Measurements from ENCODE around the gene DNAJB11.

Gene DNAJB11

DNA sequence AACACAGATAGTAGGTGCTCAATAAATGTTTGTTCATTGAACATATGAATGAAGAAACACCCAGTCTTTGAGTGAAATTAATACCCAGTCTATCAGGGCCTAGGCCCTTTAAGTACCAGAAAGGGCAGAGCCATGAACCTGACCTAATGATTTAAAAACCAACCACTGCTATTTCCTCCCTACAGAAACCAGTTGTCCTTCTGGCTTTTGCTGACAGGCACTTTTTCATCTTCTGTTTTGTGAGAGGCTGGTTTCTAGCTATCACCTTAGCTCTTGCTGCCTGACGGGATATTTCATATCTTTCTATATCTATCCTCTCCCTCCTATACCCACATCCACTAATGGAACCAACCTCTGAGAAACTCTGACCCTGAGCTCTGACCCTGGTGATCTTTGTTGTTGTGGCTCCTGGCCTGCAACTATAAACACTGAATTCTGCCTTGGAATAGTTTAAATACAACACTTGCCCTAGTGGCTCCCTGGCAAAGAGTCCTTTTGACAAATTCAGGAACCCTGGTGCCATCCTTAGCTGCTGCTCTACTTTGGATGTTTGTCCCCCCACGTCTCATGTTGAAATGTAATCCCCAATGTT lies 38.2 kb downstream of the DNAJB11 start:
- Histone ChIP-seq H3K4me1 (ENCODE audit: control insufficient read depth, insufficient read depth, low read length) (no peaks in the 10 kb centered on the region), H3K27ac (ENCODE audit: low read length) (no peak overlapping the region), H3K27me3 (ENCODE audit: control insufficient read depth, insufficient read depth, low read length) (no peaks in the 10 kb centered on the region), H3K4me3 (ENCODE audit: low read length) (no peak overlapping the region), H3K9me3 (ENCODE audit: control insufficient read depth, insufficient read depth, low read length) (no peaks in the 10 kb centered on the region), H3K36me3 (ENCODE audit: control insufficient read depth, insufficient read depth, low read length) (no peaks in the 10 kb centered on the region)
- WGBS (ENCODE audit: insufficient coverage, insufficient read length), result no CpG with 5 or more reads among the region's 2 CpGs
- DNase-seq (ENCODE audit: low read depth, low spot score), result no peak

DNA sequence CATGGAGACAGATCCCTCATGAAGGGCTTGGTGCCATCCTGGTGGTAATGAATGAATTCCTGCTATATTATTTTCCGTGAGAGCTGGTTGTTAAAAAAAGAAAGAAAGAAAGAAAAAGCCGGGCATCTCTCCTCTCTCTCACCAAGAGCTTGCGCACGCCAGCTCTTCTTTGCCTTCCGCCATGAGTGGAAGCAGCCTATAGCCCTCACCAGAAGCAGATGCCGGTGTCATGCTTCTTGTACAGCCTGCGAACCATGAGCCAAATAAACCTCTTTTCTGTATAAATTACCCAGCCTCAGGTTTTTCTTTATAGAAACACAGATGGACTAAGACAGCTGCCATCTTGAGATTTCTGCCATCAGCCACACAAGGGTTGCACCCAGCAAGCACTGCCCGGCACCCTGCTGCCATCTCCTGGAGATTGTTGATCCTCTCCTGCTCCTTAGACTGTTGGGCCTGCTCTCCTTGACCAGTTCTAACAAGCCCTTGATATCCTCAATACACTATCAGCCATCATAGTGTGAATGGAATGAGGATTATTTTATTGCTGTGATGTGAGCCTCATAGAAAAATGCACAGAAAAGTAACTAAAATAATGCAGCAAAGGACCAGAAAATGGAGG lies 38.8 kb downstream of the DNAJB11 start:
- no CpG with 5 or more reads among the region's 8 CpGs for whole genome bisulfite sequencing (ENCODE audit: insufficient coverage, insufficient read length)
- Histone ChIP-seq H3K27ac (ENCODE audit: low read length) (no peak overlapping the region), H3K27me3 (ENCODE audit: control insufficient read depth, insufficient read depth, low read length) (no peaks in the 10 kb centered on the region), H3K4me3 (ENCODE audit: low read length) (no peak overlapping the region), H3K4me1 (ENCODE audit: control insufficient read depth, insufficient read depth, low read length) (no peaks in the 10 kb centered on the region), H3K36me3 (ENCODE audit: control insufficient read depth, insufficient read depth, low read length) (no peaks in the 10 kb centered on the region), H3K9me3 (ENCODE audit: control insufficient read depth, insufficient read depth, low read length) (no peaks in the 10 kb centered on the region)
- DNase-seq (ENCODE audit: low read depth, low spot score), result no peak

- peaks cover 2% of the 10 kb centered on the region; the same call in 1 of the 2 replicates for H3K4me1 ChIP-seq (ENCODE audit: control insufficient read depth, insufficient read depth, low read length)
- no peak for DNase-seq (ENCODE audit: low read depth, low spot score)
- no peaks in the 10 kb centered on the region for H3K36me3 ChIP-seq (ENCODE audit: control insufficient read depth, insufficient read depth, low read length)
- no peak overlapping the region for H3K4me3 ChIP-seq (ENCODE audit: low read length)
- no CpG with 5 or more reads among the region's 5 CpGs for WGBS (ENCODE audit: insufficient coverage, insufficient read length)
- H3K27me3 ChIP-seq (ENCODE audit: control insufficient read depth, insufficient read depth, low read length), result no peaks in the 10 kb centered on the region
- H3K9me3 ChIP-seq (ENCODE audit: control insufficient read depth, insufficient read depth, low read length), result no peaks in the 10 kb centered on the region
- no peak overlapping the region for H3K27ac ChIP-seq (ENCODE audit: low read length)
These were observed 41.5 kb downstream of the DNAJB11 start for GRCh38 chr3:186612065-186612464.

GRCh38 chr3:186612721-186613636 lies 42.5 kb downstream of the DNAJB11 start, which contains the start of gene AHSG:
TSS of gene AHSG (plus strand) at chr3:186613060. CDS start at chr3:186613142, 82 bp downstream.
- H3K36me3 ChIP-seq (ENCODE audit: control insufficient read depth, insufficient read depth, low read length), result no peaks in the 10 kb centered on the region
- H3K9me3 ChIP-seq (ENCODE audit: control insufficient read depth, insufficient read depth, low read length), result no peaks in the 10 kb centered on the region
- H3K4me1 ChIP-seq (ENCODE audit: control insufficient read depth, insufficient read depth, low read length), result peaks cover 6% of the 10 kb centered on the region; the same call in 1 of the 2 replicates
- no peak within 1 kb of the TSS; the same call in 1 of the 2 replicates for H3K4me3 ChIP-seq (ENCODE audit: low read length)
- DNase-seq (ENCODE audit: low read depth, low spot score), result no peak
- no CpG with 5 or more reads among the region's 7 CpGs for WGBS (ENCODE audit: insufficient coverage, insufficient read length)
- H3K27ac ChIP-seq (ENCODE audit: low read length), result no peak within 1 kb of the TSS
- H3K27me3 ChIP-seq (ENCODE audit: control insufficient read depth, insufficient read depth, low read length), result no peaks in the 10 kb centered on the region

DNA sequence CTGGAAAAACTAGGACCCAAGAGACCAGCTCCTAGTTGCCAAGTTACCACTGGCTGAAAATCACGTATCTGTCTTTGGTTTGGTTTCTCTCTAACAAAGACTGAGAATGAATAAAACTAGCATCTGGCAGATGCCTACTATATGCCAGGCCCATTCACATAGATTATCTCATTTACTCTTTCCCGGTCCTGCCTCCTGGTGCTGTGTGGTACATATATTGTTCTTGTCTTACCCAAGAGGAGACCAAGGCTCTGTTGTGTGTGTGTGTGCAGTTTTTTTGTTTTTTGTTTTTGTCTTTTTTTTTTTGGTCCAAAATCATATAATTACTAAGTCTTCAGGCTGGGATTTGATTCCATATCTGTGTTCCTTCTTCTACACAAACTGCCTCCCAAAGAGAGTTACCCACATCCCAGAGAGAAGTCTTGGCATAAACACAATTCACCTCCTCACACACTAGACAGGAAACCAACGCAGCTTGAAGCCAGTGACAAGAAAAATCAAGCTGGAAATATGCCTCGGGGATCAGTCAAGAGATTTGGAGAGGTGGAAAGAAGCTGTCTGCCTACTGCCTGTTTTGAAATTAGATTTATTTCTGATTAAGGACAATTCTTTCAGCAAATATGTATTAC lies 43.2 kb downstream of the DNAJB11 start:
- H3K36me3 ChIP-seq (ENCODE audit: control insufficient read depth, insufficient read depth, low read length), result no peaks in the 10 kb centered on the region
- H3K9me3 ChIP-seq (ENCODE audit: control insufficient read depth, insufficient read depth, low read length), result no peaks in the 10 kb centered on the region
- peaks cover 6% of the 10 kb centered on the region; the same call in 1 of the 2 replicates for H3K4me1 ChIP-seq (ENCODE audit: control insufficient read depth, insufficient read depth, low read length)
- H3K27ac ChIP-seq (ENCODE audit: low read length), result no peak overlapping the region
- no peak overlapping the region for H3K4me3 ChIP-seq (ENCODE audit: low read length)
- no CpG with 5 or more reads among the region's 4 CpGs for WGBS (ENCODE audit: insufficient coverage, insufficient read length)
- no peak for DNase-seq (ENCODE audit: low read depth, low spot score)
- H3K27me3 ChIP-seq (ENCODE audit: control insufficient read depth, insufficient read depth, low read length), result no peaks in the 10 kb centered on the region

- Histone ChIP-seq H3K4me3 (ENCODE audit: low read length) (no peak overlapping the region), H3K27ac (ENCODE audit: low read length) (no peak overlapping the region), H3K4me1 (ENCODE audit: control insufficient read depth, insufficient read depth, low read length) (peaks cover 6% of the 10 kb centered on the region; the same call in 1 of the 2 replicates), H3K9me3 (ENCODE audit: control insufficient read depth, insufficient read depth, low read length) (no peaks in the 10 kb centered on the region), H3K36me3 (ENCODE audit: control insufficient read depth, insufficient read depth, low read length) (no peaks in the 10 kb centered on the region), H3K27me3 (ENCODE audit: control insufficient read depth, insufficient read depth, low read length) (no peaks in the 10 kb centered on the region)
- WGBS (ENCODE audit: insufficient coverage, insufficient read length), result no CpG with 5 or more reads among the region's 6 CpGs
- DNase-seq (ENCODE audit: low read depth, low spot score), result no peak
These were observed 43.7 kb downstream of the DNAJB11 start for GRCh38 chr3:186614266-186614596.

GRCh38 chr3:186614597-186615483 lies 44.3 kb downstream of the DNAJB11 start:
- peaks cover 6% of the 10 kb centered on the region; the same call in 1 of the 2 replicates for H3K4me1 ChIP-seq (ENCODE audit: control insufficient read depth, insufficient read depth, low read length)
- no peaks in the 10 kb centered on the region for H3K9me3 ChIP-seq (ENCODE audit: control insufficient read depth, insufficient read depth, low read length)
- H3K27me3 ChIP-seq (ENCODE audit: control insufficient read depth, insufficient read depth, low read length), result no peaks in the 10 kb centered on the region
- peak; percentile 81 for DNase-seq (ENCODE audit: low read depth, low spot score)
- H3K36me3 ChIP-seq (ENCODE audit: control insufficient read depth, insufficient read depth, low read length), result no peaks in the 10 kb centered on the region
- H3K27ac ChIP-seq (ENCODE audit: low read length), result no peak overlapping the region
- no CpG with 5 or more reads among the region's 16 CpGs for WGBS (ENCODE audit: insufficient coverage, insufficient read length)
- no peak overlapping the region for H3K4me3 ChIP-seq (ENCODE audit: low read length)

DNA sequence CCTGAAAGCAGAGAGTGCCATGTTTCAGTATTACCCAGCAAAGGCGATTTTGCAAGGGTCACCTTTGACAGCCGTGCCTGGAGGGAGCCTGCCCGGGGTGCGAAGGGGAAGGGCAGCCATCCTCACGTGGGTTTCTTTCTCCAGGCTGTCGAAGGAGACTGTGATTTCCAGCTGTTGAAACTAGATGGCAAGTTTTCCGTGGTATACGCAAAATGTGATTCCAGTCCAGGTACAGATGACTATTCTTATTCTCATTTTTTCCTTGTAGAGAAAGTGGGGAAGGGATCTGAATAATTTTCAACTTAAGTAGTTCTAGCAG lies 45.7 kb downstream of the DNAJB11 start:
- no peaks in the 10 kb centered on the region for H3K9me3 ChIP-seq (ENCODE audit: control insufficient read depth, insufficient read depth, low read length)
- no peaks in the 10 kb centered on the region for H3K36me3 ChIP-seq (ENCODE audit: control insufficient read depth, insufficient read depth, low read length)
- no peaks in the 10 kb centered on the region for H3K27me3 ChIP-seq (ENCODE audit: control insufficient read depth, insufficient read depth, low read length)
- no peak for DNase-seq (ENCODE audit: low read depth, low spot score)
- peaks cover 6% of the 10 kb centered on the region; the same call in 1 of the 2 replicates for H3K4me1 ChIP-seq (ENCODE audit: control insufficient read depth, insufficient read depth, low read length)
- H3K27ac ChIP-seq (ENCODE audit: low read length), result no peak overlapping the region
- no peak overlapping the region for H3K4me3 ChIP-seq (ENCODE audit: low read length)
- no CpG with 5 or more reads among the region's 8 CpGs for WGBS (ENCODE audit: insufficient coverage, insufficient read length)

DNA sequence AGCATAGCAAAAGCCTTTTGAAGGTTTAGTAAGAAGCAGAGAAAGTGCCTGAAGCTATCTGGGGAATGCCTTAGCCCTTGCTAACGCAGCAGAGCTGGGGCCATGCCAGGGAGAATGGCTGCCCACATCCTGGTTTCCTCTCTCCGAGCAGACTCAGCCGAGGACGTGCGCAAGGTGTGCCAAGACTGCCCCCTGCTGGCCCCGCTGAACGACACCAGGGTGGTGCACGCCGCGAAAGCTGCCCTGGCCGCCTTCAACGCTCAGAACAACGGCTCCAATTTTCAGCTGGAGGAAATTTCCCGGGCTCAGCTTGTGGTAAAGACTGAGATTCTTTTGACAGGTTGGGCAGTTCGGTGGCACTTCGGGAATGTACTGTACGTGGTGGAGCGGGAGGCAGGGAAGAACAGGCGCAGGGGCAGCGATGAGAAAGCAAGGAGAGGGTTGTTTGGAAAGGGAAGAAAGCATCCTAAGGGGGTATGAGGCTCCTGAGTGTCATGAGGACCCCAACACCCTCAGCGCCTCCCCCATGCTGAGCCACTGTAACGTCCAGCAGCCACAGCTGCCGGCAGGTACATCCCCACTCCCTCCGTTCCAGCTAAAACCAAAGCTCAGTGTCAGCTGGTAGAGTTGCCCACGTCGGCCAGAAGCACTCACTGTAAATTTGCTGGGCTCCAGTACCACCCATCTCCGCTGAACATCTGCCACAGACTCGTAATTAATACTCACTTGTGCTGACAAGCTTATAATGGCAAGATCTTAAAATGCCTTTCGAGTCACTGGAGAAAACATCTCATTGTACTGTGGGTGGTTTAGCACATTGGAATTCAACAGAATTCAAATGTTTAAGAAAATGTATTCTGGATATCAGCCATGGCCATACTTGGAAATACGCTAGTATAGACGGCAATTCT lies 46.8 kb downstream of the DNAJB11 start:
- Histone ChIP-seq H3K36me3 (ENCODE audit: control insufficient read depth, insufficient read depth, low read length) (no peaks in the 10 kb centered on the region), H3K4me3 (ENCODE audit: low read length) (no peak overlapping the region), H3K27me3 (ENCODE audit: control insufficient read depth, insufficient read depth, low read length) (no peaks in the 10 kb centered on the region), H3K4me1 (ENCODE audit: control insufficient read depth, insufficient read depth, low read length) (peaks cover 6% of the 10 kb centered on the region; the same call in 1 of the 2 replicates), H3K9me3 (ENCODE audit: control insufficient read depth, insufficient read depth, low read length) (no peaks in the 10 kb centered on the region), H3K27ac (ENCODE audit: low read length) (no peak overlapping the region)
- peak; percentile 63 for DNase-seq (ENCODE audit: low read depth, low spot score)
- WGBS (ENCODE audit: insufficient coverage, insufficient read length), result no CpG with 5 or more reads among the region's 31 CpGs
